Posterior vena cava (tissue), 2 donors: ENCODE data around the gene PSG7. TPM values are rescaled to one million over a fixed set of nuclear protein-coding genes. Genes with fewer than 3 reads are reported as not detected.
"Not testable (repeated sequence)": the region's sequence is repeated elsewhere in the genome, so short reads cannot be mapped to it uniquely, and the experiment has no call there.

Experiments
- DNase-seq: peaks from one replicate; pipeline ENCODE4 v3.0.0-alpha.2; 2020; ENCODE audit warnings: low spot score
- intact Hi-C, 2 donors: fragments of 100-400 bp; cut with DNase I; formaldehyde crosslinking; loops; one replicate each; pipeline versions ENCODE4 v1.14.1 to v1.14.2; 2022 to 2023
- total RNA-seq, 2 donors: library from RNA; stranded (reverse); fragmentation: NEBNext Ultra II Directional; extraction: Animal tissue kit (Norgen Biotek cat#: 25700); gene quantifications; one replicate each; pipeline ENCODE4 v1.2.1, GENCODE V29; 2021
- donor health status: DM: yes; HTN: yes; CAD: no.
- donor health status: DM: yes; HTN: yes; CAD: no.

PSG7 gene
- total RNA-seq, 2 donors from 2014 or later: not detected

GRCh38 chr19:42918377-42919069, 18.5 kb downstream of the PSG7 start:
- intact Hi-C loops, DNase-seq: not testable (repeated sequence)

GRCh38 chr19:42917634-42918033, 19.4 kb downstream of the PSG7 start, which contains the start of gene PSG6:
PSG6 (minus strand) TSS chr19:42917894; CDS start chr19:42917792, 102 bp downstream.
- intact Hi-C loops, DNase-seq: not testable (repeated sequence)

GRCh38 chr19:42916931-42917330, 20.1 kb downstream of the PSG7 start:
- DNase-seq, intact Hi-C loops: not testable (repeated sequence)

- DNase-seq, intact Hi-C loops: not testable (repeated sequence)
Measured at GRCh38 chr19:42913516-42913915, 23.5 kb downstream of the PSG7 start.

GRCh38 chr19:42912941-42913340, 24.1 kb downstream of the PSG7 start:
- DNase-seq, intact Hi-C loops: not testable (repeated sequence)

- DNase-seq, intact Hi-C loops: not testable (repeated sequence)
Measured at GRCh38 chr19:42911731-42912130, 25.3 kb downstream of the PSG7 start.

GRCh38 chr19:42906162-42906561, 30.8 kb downstream of the PSG7 start:
- DNase-seq, intact Hi-C loops: not testable (repeated sequence)

- intact Hi-C loops, DNase-seq: not testable (repeated sequence)
Measured at GRCh38 chr19:42900561-42900960, 36.4 kb downstream of the PSG7 start.

GRCh38 chr19:42899674-42900073, 37.3 kb downstream of the PSG7 start:
- DNase-seq, intact Hi-C loops: not testable (repeated sequence)

- DNase-seq, intact Hi-C loops: not testable (repeated sequence)
Measured at GRCh38 chr19:42899110-42899509, 37.9 kb downstream of the PSG7 start.

- intact Hi-C loops, DNase-seq: not testable (repeated sequence)
Measured at GRCh38 chr19:42898656-42899055, 38.4 kb downstream of the PSG7 start.

GRCh38 chr19:42897729-42898128, 39.3 kb downstream of the PSG7 start:
- intact Hi-C loops, DNase-seq: not testable (repeated sequence)

- intact Hi-C loops, DNase-seq: not testable (repeated sequence)
Measured at GRCh38 chr19:42890446-42890845, 46.6 kb downstream of the PSG7 start.

- intact Hi-C loops: not testable (repeated sequence)
Measured at GRCh38 chr19:42887876-42888445, 49.0 kb downstream of the PSG7 start.

GRCh38 chr19:42882730-42883129, 54.3 kb downstream of the PSG7 start:
- intact Hi-C loops: not testable (repeated sequence)

More at GRCh38 chr19:42887876-42888445, 49.0 kb downstream of the PSG7 start:
- DNase-seq: not testable (repeated sequence)

GRCh38 chr19:42882010-42882409, 55.0 kb downstream of the PSG7 start:
- DNase-seq, intact Hi-C loops: not testable (repeated sequence)

More at GRCh38 chr19:42882730-42883129, 54.3 kb downstream of the PSG7 start:
- DNase-seq: not testable (repeated sequence)

GRCh38 chr19:42881279-42881678, 55.7 kb downstream of the PSG7 start:
- intact Hi-C loops, DNase-seq: not testable (repeated sequence)

GRCh38 chr19:42880621-42881020, 56.4 kb downstream of the PSG7 start:
- intact Hi-C loops, DNase-seq: not testable (repeated sequence)

GRCh38 chr19:42879613-42880012, 57.4 kb downstream of the PSG7 start, which contains the start of gene PSG1:
PSG1 (minus strand) TSS chr19:42879713; CDS start chr19:42879581, 132 bp downstream.
- DNase-seq: no peak
- intact Hi-C loops: no loop called here

GRCh38 chr19:42876596-42876995, 60.4 kb downstream of the PSG7 start:
- DNase-seq, intact Hi-C loops: not testable (repeated sequence)
